ES-I3 (cell line): ENCODE data around the gene RRP36.

ENCODE experiments used
- H3K36me3 ChIP-seq: 2 replicates; pipeline ENCODE4 v1.6.1; 2013; ENCODE audit warnings: mild to moderate bottlenecking, low read length, control low read depth, moderate library complexity; ENCODE audit not compliant: insufficient read depth
- H3K4me1 ChIP-seq: 2 replicates; pipeline ENCODE4 v1.6.1; 2013; ENCODE audit warnings: mild to moderate bottlenecking, control low read depth, low read length; ENCODE audit not compliant: insufficient read depth
- H3K9ac ChIP-seq: 2 replicates; pipeline ENCODE4 v1.6.1; 2013; ENCODE audit warnings: low read depth, mild to moderate bottlenecking, low read length, moderate library complexity
- H3K9me3 ChIP-seq: 2 replicates; pipeline ENCODE4 v1.6.1; 2013; ENCODE audit warnings: mild to moderate bottlenecking, low read length, moderate library complexity; ENCODE audit not compliant: control insufficient read depth, insufficient read depth

RRP36 gene

DNA sequence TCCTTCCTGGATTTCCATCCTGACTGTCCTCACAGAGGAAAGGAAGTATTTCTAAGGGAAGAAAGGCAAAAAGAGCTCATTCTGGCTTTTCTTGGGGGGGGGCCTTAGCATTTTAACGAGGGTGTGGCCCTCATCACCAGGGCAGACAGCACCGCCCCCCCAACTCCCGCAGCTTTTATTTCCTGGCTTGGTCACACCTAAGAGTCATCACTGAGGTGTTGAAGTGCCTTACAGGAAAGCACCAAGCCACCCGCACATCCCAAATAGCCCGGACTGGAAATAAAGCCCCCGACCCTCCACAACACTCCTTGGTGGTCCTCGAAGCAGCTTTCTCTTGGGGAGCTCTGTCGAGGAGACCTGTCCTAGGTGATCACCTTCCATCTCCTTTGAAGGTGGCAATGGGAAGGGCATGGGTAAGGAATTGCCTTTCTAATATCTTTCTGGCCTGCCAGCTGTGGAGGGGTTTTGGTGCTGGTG is 55.9 kb downstream of the RRP36 start:
- peak overlapping the region; percentile 84 for H3K9ac ChIP-seq

DNA sequence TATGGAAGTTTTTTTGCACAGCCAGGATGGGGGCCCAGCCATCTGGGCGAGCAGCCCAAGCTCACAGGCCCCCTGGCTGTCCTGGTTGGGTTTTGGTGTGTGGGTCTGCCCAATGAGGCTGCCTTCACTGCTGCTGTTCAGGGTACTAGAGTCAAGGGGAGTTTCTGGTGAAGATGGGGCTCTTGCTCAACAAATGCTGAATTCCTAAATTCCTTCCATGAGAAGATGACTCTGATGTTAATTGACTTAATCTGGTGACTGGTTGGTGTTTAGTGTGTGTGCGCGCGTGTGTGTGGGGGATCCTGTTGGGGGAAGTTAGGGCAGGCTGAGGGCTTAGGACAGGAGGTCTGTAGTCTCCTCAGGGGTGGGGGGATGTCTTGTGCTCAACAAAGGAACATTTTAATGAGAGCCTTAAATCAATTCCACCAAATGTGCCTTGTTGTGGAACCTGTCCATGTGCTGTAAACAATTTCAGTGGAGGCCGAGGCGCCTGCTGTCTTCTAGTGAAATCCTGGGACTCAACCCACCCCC is 56.6 kb downstream of the RRP36 start:
- Histone ChIP-seq H3K36me3 (no peaks in the 10 kb centered on the region), H3K9me3 (no peaks in the 10 kb centered on the region), H3K4me1 (peaks cover 26% of the 10 kb centered on the region), H3K9ac (peak overlapping the region; percentile 84)

More for the DNA sequence above, 55.9 kb downstream of the RRP36 start:
- Histone ChIP-seq H3K4me1 (peaks cover 21% of the 10 kb centered on the region), H3K36me3 (peaks cover 3% of the 10 kb centered on the region; the same call in 1 of the 2 replicates), H3K9me3 (no peaks in the 10 kb centered on the region)

DNA sequence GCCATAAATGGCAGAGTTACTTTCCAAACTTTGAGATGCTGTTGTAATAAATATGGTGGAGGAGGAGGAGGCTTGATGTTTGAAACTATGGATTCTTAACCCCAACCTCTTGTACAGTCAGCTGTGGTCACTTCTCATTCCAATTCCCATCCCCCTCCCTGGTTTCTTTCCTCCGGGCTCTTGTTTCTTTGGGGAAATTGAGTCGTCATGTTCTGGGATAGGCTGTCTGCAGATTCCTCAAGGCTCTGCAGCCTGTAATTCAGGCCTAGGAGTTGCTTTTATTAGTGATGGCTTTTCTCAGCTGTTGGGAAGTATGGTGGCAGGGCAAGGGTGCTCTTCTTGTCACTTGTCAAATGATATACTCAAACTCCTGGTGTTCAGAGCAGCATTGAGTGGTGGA is 57.3 kb downstream of the RRP36 start:
- Histone ChIP-seq H3K9ac (no peak overlapping the region; the same call in 1 of the 2 replicates), H3K4me1 (peaks cover 30% of the 10 kb centered on the region), H3K36me3 (no peaks in the 10 kb centered on the region), H3K9me3 (no peaks in the 10 kb centered on the region)
